Karpas-422 (cell line): ENCODE data around the gene CCDC126. TPM values are rescaled to one million over a fixed set of nuclear protein-coding genes. Genes with fewer than 3 reads are reported as not detected.
A peak's percentile ranks its signal among the peaks of the same experiment; 100 is the strongest.
"Not testable (repeated sequence)": the region's sequence is repeated elsewhere in the genome, so short reads cannot be mapped to it uniquely, and the experiment has no call there.

Source experiments
- DNase-seq: peaks from one replicate; pipeline ENCODE4 v3.0.0-alpha.2; 2015
- H2AFZ ChIP-seq: fragments of 200-600 bp; sonication (generic); 2 replicates; pipeline ENCODE4 v1.6.1; 2014; ENCODE audit warnings: antibody characterized with exemption, low read length, mixed read lengths
- H3K27ac ChIP-seq: fragments of 200-600 bp; sonication (generic); 2 replicates; pipeline ENCODE4 v1.5.1; 2014; ENCODE audit warnings: mild to moderate bottlenecking, low read length, moderate library complexity
- H3K27me3 ChIP-seq: fragments of 200-600 bp; sonication (generic); 2 replicates; pipeline ENCODE4 v1.6.1; 2014; ENCODE audit warnings: low read length, mixed read lengths
- H3K36me3 ChIP-seq: fragments of 200-600 bp; sonication (generic); 2 replicates; pipeline ENCODE4 v1.6.1; 2014; ENCODE audit warnings: low read length, mixed read lengths; ENCODE audit not compliant: insufficient read depth
- H3K4me1 ChIP-seq: fragments of 200-600 bp; sonication (generic); 2 replicates; pipeline ENCODE4 v1.6.1; 2014; ENCODE audit warnings: mild to moderate bottlenecking, low read length, mixed read lengths
- H3K4me2 ChIP-seq: fragments of 200-600 bp; sonication (generic); 2 replicates; pipeline ENCODE4 v1.6.1; 2014; ENCODE audit warnings: low read length, low read depth, mild to moderate bottlenecking; ENCODE audit not compliant: poor library complexity, severe bottlenecking
- H3K4me3 ChIP-seq: fragments of 200-600 bp; sonication (generic); 2 replicates; pipeline ENCODE4 v1.5.1; 2014; ENCODE audit warnings: mild to moderate bottlenecking, antibody characterized with exemption, low read length, mixed read lengths
- H3K79me2 ChIP-seq: fragments of 200-600 bp; sonication (generic); 2 replicates; pipeline ENCODE4 v1.6.1; 2014; ENCODE audit warnings: mild to moderate bottlenecking, low read length, mixed read lengths
- H3K9ac ChIP-seq: fragments of 200-600 bp; sonication (generic); 2 replicates; pipeline ENCODE4 v1.6.0; 2014; ENCODE audit warnings: low read length
- H3K9me2 ChIP-seq: fragments of 200-600 bp; sonication (generic), shearing (Covaris generic); replicated peaks from 2 replicates; pipeline ENCODE4 v1.6.0; 2014; ENCODE audit warnings: mild to moderate bottlenecking, low read length, moderate library complexity; ENCODE audit not compliant: insufficient read depth
- H3K9me3 ChIP-seq: fragments of 300-700, 200-600 bp; sonication (generic); 2 replicates; pipeline ENCODE4 v1.6.1; 2014; ENCODE audit warnings: low read length, mixed read lengths
- H4K20me1 ChIP-seq: fragments of 200-600 bp; sonication (generic); 2 replicates; pipeline ENCODE4 v1.6.1; 2014; ENCODE audit warnings: mild to moderate bottlenecking, antibody characterized with exemption, low read length, low read depth; ENCODE audit not compliant: insufficient read depth
- total RNA-seq: library from RNA; depleted of rRNA; stranded (reverse); fragments of >200 nt; shearing (Covaris generic); gene quantifications from 2 replicates; pipeline ENCODE4 v1.2.3, GENCODE V29; 2014; ENCODE audit warnings: low replicate concordance

CCDC126 gene
- total RNA-seq, 1 experiment from 2014 or later = 8.9 TPM

DNA sequence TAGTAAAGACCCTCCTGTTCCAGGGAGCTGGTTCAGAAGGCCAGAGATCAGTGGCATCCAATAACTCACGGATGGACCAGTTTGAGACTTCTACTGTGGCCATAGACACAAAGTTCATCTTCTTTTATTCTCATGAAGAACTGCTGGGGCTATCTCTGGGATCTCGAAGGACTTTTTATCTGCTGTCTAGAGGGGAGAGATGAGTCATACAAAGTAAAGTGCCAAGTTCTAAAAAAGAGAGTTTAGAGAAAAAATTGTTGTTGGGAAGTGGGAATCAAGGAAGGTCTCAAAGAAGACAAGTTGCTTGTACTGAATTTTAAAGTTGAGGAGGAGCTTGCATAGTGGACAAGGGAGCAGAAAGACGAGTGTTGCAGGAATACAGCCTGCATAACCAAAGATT lies 74.9 kb downstream of the CCDC126 start:
- H2AFZ ChIP-seq = no peak overlapping the region
- H3K4me1 ChIP-seq = no peaks in the 10 kb centered on the region
- DNase-seq = no peak
- no peaks in the 10 kb centered on the region for H3K9me3 ChIP-seq
- no peak overlapping the region for H3K9ac ChIP-seq
- no peaks in the 10 kb centered on the region for H3K27me3 ChIP-seq
- no peak overlapping the region for H3K27ac ChIP-seq
- no peak overlapping the region for H3K4me2 ChIP-seq
- no peaks in the 10 kb centered on the region for H3K79me2 ChIP-seq
- no peaks in the 10 kb centered on the region for H3K36me3 ChIP-seq
- H4K20me1 ChIP-seq = no peaks in the 10 kb centered on the region
- no peaks in the 10 kb centered on the region for H3K9me2 ChIP-seq
- H3K4me3 ChIP-seq = no peak overlapping the region

DNA sequence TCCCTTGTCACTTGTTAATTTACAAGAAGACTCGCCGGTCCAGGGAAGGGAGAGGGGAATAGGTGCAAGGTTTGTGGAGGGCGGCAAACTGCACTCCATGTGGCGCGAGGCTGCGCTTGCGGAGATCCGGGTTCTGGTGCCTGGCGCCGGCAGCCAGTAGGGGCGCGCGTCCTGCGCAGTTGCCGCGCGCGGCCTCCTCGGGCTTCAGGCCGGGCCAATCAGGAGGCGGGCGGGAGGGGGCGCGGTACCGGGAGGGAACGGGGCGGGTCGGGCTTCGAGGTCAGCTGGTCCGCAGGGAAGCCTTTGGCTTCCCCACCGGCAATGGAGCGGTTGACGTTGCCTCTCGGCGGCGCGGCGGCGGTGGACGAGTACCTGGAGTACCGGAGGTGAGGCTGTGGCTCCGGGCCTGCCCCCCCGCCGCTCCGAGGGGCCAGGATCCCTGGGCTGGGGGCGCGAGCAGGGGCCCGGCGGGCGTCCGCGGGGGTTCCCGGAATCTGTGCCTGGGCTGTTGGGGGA lies 82.8 kb downstream of the CCDC126 start, which contains the start of gene FAM221A:
TSS of gene FAM221A (plus strand) at position 302 of the 516 bp plus-strand sequence. CDS start at position 322, 20 bp downstream.
- Histone ChIP-seq H3K27ac (no peak within 1 kb of the TSS), H3K9me2 (no peaks in the 10 kb centered on the region), H3K27me3 (no peaks in the 10 kb centered on the region), H2AFZ (peak within 1 kb of the TSS; percentile 97), H3K4me3 (peak within 1 kb of the TSS; percentile 84), H3K4me2 (peak within 1 kb of the TSS; percentile 83), H3K4me1 (peaks cover 19% of the 10 kb centered on the region), H4K20me1 (no peaks in the 10 kb centered on the region), H3K79me2 (peaks cover 11% of the 10 kb centered on the region; the same call in 1 of the 2 replicates), H3K9ac (peak within 1 kb of the TSS; percentile 77), H3K9me3 (no peaks in the 10 kb centered on the region), H3K36me3 (no peaks in the 10 kb centered on the region)
- peak; percentile 94 for DNase-seq

GRCh38 chr7:23680414-23681405 lies 83.5 kb downstream of the CCDC126 start:
- Histone ChIP-seq H3K9ac (peak overlapping the region; percentile 77), H3K4me1 (peaks cover 23% of the 10 kb centered on the region), H3K36me3 (no peaks in the 10 kb centered on the region), H2AFZ (peak overlapping the region; percentile 97), H3K9me2 (no peaks in the 10 kb centered on the region), H3K27me3 (no peaks in the 10 kb centered on the region), H3K79me2 (peaks cover 11% of the 10 kb centered on the region; the same call in 1 of the 2 replicates), H3K4me2 (peak overlapping the region; percentile 83), H4K20me1 (no peaks in the 10 kb centered on the region), H3K27ac (no peak overlapping the region), H3K4me3 (peak overlapping the region; percentile 84), H3K9me3 (no peaks in the 10 kb centered on the region)
- DNase-seq = peak; percentile 67

GRCh38 chr7:23684041-23684440 lies 86.9 kb downstream of the CCDC126 start:
- H2AFZ ChIP-seq, H3K27ac ChIP-seq, H3K9me2 ChIP-seq, H3K27me3 ChIP-seq, H3K9me3 ChIP-seq, H3K4me3 ChIP-seq, H4K20me1 ChIP-seq, H3K4me2 ChIP-seq, H3K36me3 ChIP-seq, DNase-seq, H3K9ac ChIP-seq: not testable (repeated sequence)
- H3K4me1 ChIP-seq = peaks cover 24% of the 10 kb centered on the region
- H3K79me2 ChIP-seq = peaks cover 11% of the 10 kb centered on the region; the same call in 1 of the 2 replicates

DNA sequence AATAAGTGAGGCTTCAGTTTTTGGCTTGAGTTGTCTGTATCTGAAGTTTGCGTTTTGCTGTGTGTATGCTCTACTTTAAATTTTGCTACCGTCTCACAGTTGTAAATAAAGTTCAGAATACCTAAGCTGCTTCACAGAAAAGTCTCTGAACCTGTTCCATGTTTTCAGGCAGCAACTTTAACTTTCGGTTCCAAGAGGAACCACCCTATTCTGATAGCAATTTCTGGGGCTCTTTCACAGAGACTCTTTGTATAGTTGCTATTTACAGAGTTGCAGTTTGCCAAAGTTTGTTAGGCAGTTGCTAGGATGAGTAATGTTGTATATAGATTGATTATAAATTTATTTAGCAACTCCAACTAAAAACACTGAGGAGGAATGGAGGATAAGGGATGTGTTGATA lies 88.5 kb downstream of the CCDC126 start:
- H3K9me3 ChIP-seq = no peaks in the 10 kb centered on the region
- no peaks in the 10 kb centered on the region for H4K20me1 ChIP-seq
- H3K9me2 ChIP-seq = no peaks in the 10 kb centered on the region
- no peaks in the 10 kb centered on the region for H3K36me3 ChIP-seq
- no peak overlapping the region for H2AFZ ChIP-seq
- no peak for DNase-seq
- no peak overlapping the region for H3K4me3 ChIP-seq
- H3K79me2 ChIP-seq = peaks cover 9% of the 10 kb centered on the region; the same call in 1 of the 2 replicates
- no peaks in the 10 kb centered on the region for H3K27me3 ChIP-seq
- peak overlapping the region; percentile 19 for H3K4me2 ChIP-seq
- peaks cover 9% of the 10 kb centered on the region for H3K4me1 ChIP-seq
- no peak overlapping the region for H3K9ac ChIP-seq
- H3K27ac ChIP-seq = no peak overlapping the region

GRCh38 chr7:23687011-23687410 lies 89.8 kb downstream of the CCDC126 start:
- no peaks in the 10 kb centered on the region for H3K9me3 ChIP-seq

GRCh38 chr7:23689165-23689564 lies 92.0 kb downstream of the CCDC126 start:
- no peak overlapping the region for H3K4me3 ChIP-seq
- no peaks in the 10 kb centered on the region for H3K27me3 ChIP-seq
- H2AFZ ChIP-seq = no peak overlapping the region
- H3K36me3 ChIP-seq = peaks cover 5% of the 10 kb centered on the region
- no peaks in the 10 kb centered on the region for H3K9me2 ChIP-seq
- no peak overlapping the region for H3K27ac ChIP-seq
- no peak for DNase-seq
- no peaks in the 10 kb centered on the region for H3K79me2 ChIP-seq
- H3K4me1 ChIP-seq = peaks cover 5% of the 10 kb centered on the region
- H3K9ac ChIP-seq = no peak overlapping the region
- no peaks in the 10 kb centered on the region for H3K9me3 ChIP-seq
- no peak overlapping the region for H3K4me2 ChIP-seq
- H4K20me1 ChIP-seq = no peaks in the 10 kb centered on the region

More at GRCh38 chr7:23687011-23687410, 89.8 kb downstream of the CCDC126 start:
- H3K9me2 ChIP-seq = no peaks in the 10 kb centered on the region
- no peaks in the 10 kb centered on the region for H3K27me3 ChIP-seq
- no peaks in the 10 kb centered on the region for H4K20me1 ChIP-seq
- no peak for DNase-seq
- H2AFZ ChIP-seq = no peak overlapping the region
- peaks cover 5% of the 10 kb centered on the region for H3K4me1 ChIP-seq
- H3K36me3 ChIP-seq = no peaks in the 10 kb centered on the region
- no peaks in the 10 kb centered on the region for H3K79me2 ChIP-seq
- no peak overlapping the region for H3K4me3 ChIP-seq
- H3K9ac ChIP-seq = no peak overlapping the region
- no peak overlapping the region for H3K4me2 ChIP-seq
- no peak overlapping the region for H3K27ac ChIP-seq

GRCh38 chr7:23691320-23691719 lies 94.1 kb downstream of the CCDC126 start:
- Histone ChIP-seq H3K79me2 (no peaks in the 10 kb centered on the region), H3K9me2 (no peaks in the 10 kb centered on the region), H3K4me1 (no peaks in the 10 kb centered on the region), H3K27ac (no peak overlapping the region), H4K20me1 (no peaks in the 10 kb centered on the region), H3K9ac (no peak overlapping the region), H2AFZ (no peak overlapping the region), H3K4me3 (no peak overlapping the region), H3K36me3 (peaks cover 10% of the 10 kb centered on the region), H3K9me3 (no peaks in the 10 kb centered on the region), H3K27me3 (no peaks in the 10 kb centered on the region), H3K4me2 (no peak overlapping the region)
- no peak for DNase-seq
